Measurements from ENCODE around the gene TIMP2. TPM values are rescaled to one million over a fixed set of nuclear protein-coding genes. Genes with fewer than 3 reads are reported as not detected.

The TIMP2 gene
- total RNA-seq, 1 donor from 2014 or later = 33.2 TPM

DNA sequence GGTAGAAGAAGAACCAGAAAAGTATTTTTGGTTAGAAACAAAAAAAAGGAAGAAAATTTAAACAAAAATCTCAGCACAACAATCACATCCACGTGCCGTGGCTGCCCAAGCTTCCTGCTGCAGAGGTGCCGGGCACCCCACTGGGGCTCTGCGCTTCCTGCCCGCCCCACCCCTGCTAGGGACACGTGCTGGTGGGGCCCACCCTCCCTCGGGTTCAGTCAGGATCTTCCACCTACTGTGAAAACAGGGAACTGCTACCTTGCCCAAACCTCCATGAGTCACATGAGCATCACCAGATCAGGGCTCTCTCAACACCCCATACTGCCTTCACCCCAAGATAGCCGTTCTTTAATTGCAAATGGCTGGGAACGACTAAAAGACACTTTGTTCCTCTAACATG is 118.7 kb downstream of the TIMP2 start:
- no peak for DNase-seq

DNA sequence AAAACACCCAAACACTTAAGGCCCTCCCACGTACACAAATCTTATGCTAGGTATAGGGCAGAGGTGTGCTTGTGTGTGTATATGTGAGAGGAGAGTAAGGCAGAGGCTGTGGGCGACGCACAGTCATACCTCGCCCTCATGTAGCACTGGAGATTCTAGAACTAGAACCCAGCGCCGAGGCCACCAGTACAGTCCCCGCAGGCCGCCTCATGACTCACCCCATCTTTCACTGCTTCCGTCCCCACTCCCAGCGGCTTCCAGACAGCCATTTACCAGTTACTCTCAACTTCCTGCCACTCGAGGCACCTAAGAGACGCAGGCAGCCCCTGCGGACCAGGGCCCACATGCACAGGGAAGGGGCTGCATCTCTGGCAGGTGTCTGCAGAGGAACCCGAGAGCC is 119.9 kb downstream of the TIMP2 start:
- no peak for DNase-seq

DNA sequence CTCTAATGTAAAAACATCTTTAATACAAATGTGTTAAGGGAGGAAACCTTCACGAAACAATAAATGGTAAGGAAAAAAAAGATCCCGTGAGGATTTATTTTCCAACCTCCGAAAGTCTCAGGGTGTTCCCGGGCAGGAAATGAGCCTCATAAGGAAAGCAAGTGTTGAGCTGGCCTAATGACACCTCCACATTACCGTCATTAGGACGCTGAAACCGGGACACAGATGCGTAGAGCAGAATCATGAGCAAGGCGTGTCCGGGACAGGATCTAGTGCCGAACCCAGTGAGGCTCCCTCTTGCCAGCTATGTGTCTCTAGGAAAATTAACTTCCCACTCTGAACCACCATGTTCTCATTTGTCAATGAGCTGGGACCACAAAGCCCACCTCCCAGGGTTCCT is 120.4 kb downstream of the TIMP2 start:
- DNase-seq = no peak

DNA sequence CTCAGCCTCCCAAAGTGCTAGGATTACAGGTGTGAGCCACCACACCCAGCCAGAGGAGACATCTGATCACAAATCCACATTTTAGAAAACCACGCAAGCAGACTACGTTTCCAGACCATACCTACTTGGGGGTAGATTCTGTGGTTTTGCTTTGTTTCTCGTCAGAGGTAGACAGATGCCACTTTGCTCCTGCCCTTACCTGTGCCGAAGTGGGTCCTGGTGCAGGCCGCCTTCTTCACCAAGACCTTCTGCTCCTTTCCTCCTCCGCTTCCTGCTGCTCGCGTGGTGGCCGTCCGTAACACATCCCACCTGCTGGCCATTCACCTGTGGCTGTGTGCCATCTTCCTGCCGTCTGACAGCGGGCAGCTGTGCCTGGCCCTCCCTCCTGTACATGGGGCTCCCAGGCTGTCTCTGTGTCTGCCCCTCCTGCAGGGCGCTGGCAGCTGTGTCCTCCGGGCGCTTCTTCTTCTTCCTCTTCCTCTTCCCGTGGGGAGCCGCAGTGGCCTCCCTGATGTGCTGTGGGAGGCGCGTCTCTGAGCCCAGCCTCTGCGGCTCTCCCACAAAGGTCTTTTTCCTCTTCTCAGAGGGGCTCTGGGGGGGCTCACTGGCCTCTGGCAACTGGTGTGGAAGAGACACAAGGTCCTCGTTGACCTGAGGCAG is 121.9 kb downstream of the TIMP2 start:
- no peak for DNase-seq

Other genes with a start within 250 kb of the TIMP2 start
- 82.2 TPM for gene CYTH1, start 143.1 kb downstream of the TIMP2 start, total RNA-seq
- gene USP36, start 84.6 kb downstream of the TIMP2 start, total RNA-seq = 21.4 TPM
- gene CEP295NL, start 22.2 kb downstream of the TIMP2 start, total RNA-seq = 1.4 TPM
- gene LGALS3BP, start 54.5 kb upstream of the TIMP2 start, total RNA-seq = 24.2 TPM
- 13.1 TPM for gene CANT1, start 84.4 kb upstream of the TIMP2 start, total RNA-seq
- 0.78 TPM for gene C1QTNF1, start 98.8 kb upstream of the TIMP2 start, total RNA-seq
- 5.8 TPM for gene ENGASE, start 149.4 kb upstream of the TIMP2 start, total RNA-seq

Measured in occipital lobe (tissue), 2 donors.